ENCODE measurements around the gene SLC15A3. TPM values are rescaled to one million over a fixed set of nuclear protein-coding genes. Genes with fewer than 3 reads are reported as not detected.
"Not testable (repeated sequence)": the region's sequence is repeated elsewhere in the genome, so short reads cannot be mapped to it uniquely, and the experiment has no call there.

SLC15A3 gene
- total RNA-seq, 4 donors from 2014 or later = 4.0 to 11.5 (median 7.9) TPM

DNA sequence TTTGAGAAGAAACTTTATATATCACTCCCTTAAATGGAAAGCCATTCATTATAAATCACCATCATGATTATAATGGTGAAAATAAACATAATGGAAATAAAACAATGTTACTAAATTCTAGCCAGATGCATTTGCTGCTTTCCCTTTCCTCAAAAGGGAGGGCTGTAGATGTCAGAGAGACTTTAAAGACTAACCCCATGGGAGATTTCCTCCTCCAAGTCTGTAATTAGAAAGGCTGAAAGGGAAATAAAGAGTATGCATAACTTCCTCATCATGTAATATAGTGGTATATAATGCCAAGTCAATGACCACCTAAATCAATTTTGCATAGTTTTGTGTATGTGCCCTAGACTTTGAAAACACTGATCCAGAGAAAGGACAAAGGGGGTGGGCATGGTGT lies 25.9 kb upstream of the SLC15A3 start:
- Histone ChIP-seq H3K27me3 (no peaks in the 10 kb centered on the region), H3K9me3 (no peaks in the 10 kb centered on the region), H3K4me1 (peaks cover 0 to 39% (median 14%) of the 10 kb centered on the region in 3 donors), H3K36me3 (no peaks in the 10 kb centered on the region), H3K4me3 (no peak overlapping the region), H3K27ac (peak overlapping the region in 1 of 4 donors; percentile 21)
- TF ChIP-seq, protein P1, sequence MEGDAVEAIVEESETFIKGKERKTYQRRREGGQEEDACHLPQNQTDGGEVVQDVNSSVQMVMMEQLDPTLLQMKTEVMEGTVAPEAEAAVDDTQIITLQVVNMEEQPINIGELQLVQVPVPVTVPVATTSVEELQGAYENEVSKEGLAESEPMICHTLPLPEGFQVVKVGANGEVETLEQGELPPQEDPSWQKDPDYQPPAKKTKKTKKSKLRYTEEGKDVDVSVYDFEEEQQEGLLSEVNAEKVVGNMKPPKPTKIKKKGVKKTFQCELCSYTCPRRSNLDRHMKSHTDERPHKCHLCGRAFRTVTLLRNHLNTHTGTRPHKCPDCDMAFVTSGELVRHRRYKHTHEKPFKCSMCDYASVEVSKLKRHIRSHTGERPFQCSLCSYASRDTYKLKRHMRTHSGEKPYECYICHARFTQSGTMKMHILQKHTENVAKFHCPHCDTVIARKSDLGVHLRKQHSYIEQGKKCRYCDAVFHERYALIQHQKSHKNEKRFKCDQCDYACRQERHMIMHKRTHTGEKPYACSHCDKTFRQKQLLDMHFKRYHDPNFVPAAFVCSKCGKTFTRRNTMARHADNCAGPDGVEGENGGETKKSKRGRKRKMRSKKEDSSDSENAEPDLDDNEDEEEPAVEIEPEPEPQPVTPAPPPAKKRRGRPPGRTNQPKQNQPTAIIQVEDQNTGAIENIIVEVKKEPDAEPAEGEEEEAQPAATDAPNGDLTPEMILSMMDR (IDR thresholded peaks at IDR 0.05) = no peak
- TF ChIP-seq POLR2A (IDR thresholded peaks at IDR 0.05) = no peak
- intact Hi-C loops (cut with DNase I) = no loop called here
- DNase-seq = no peak

GRCh38 chr11:60977224-60977623 lies 25.2 kb upstream of the SLC15A3 start:
- no peak for DNase-seq
- 85 to 86% methylated on average over 4 of the region's 4 CpGs for WGBS, 2 donors
- H3K9me3 ChIP-seq = no peaks in the 10 kb centered on the region
- H3K27me3 ChIP-seq = no peaks in the 10 kb centered on the region
- no peak overlapping the region for H3K27ac ChIP-seq
- H3K4me1 ChIP-seq = peaks cover 0 to 39% (median 14%) of the 10 kb centered on the region in 3 donors
- no peak overlapping the region for H3K4me3 ChIP-seq
- no peak for TF ChIP-seq POLR2A (IDR thresholded peaks at IDR 0.05)
- TF ChIP-seq, protein P1 (IDR thresholded peaks at IDR 0.05) = no peak
- no peaks in the 10 kb centered on the region for H3K36me3 ChIP-seq
- intact Hi-C loops (cut with DNase I) = no loop called here

- H3K27ac ChIP-seq = no peak overlapping the region
- DNase-seq = no peak
- H3K27me3 ChIP-seq = no peaks in the 10 kb centered on the region
- no peaks in the 10 kb centered on the region for H3K36me3 ChIP-seq
- peaks cover 0 to 44% (median 14%) of the 10 kb centered on the region in 3 donors for H3K4me1 ChIP-seq
- WGBS, 2 donors = 66 to 81% methylated on average over 6 of the region's 6 CpGs
- TF ChIP-seq, protein P1 (IDR thresholded peaks at IDR 0.05) = no peak
- no peak for TF ChIP-seq POLR2A (IDR thresholded peaks at IDR 0.05)
- intact Hi-C loops (cut with DNase I) = no loop called here
- no peaks in the 10 kb centered on the region for H3K9me3 ChIP-seq
- H3K4me3 ChIP-seq = no peak overlapping the region
Measured at GRCh38 chr11:60974726-60975125, 22.8 kb upstream of the SLC15A3 start.

DNA sequence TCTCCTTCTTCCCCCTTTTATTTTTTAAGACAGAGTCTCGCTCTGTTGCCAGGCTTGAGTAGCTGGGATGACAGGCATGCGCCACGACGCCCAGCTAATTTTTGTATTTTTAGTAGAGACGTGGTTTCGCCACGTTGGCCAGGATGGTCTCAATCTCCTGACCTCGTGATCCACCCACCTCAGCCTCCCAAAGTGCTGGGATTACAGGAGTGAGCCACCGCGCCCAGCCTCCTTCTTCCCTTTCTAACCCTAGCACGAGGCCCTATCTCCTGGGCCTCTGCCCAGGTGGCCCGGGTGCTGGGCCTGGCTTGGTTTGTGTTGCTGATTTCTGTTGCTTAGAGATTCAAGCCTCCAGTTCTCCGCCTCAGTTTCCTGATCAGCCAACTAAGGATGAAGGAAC lies 22.3 kb upstream of the SLC15A3 start:
- H3K27ac ChIP-seq = peak overlapping the region in 1 of 4 donors; percentile 36
- DNase-seq; H3K36me3 ChIP-seq; H3K9me3 ChIP-seq; H3K27me3 ChIP-seq; intact Hi-C loops (cut with DNase I): not testable (repeated sequence)
- H3K4me3 ChIP-seq = peak overlapping the region in 2 of 4 donors; percentile 29 to 31
- H3K4me1 ChIP-seq = peaks cover 0 to 40% (median 11%) of the 10 kb centered on the region in 3 donors
- 58 to 64% methylated on average over 10 of the region's 13 CpGs for WGBS, 2 donors

DNA sequence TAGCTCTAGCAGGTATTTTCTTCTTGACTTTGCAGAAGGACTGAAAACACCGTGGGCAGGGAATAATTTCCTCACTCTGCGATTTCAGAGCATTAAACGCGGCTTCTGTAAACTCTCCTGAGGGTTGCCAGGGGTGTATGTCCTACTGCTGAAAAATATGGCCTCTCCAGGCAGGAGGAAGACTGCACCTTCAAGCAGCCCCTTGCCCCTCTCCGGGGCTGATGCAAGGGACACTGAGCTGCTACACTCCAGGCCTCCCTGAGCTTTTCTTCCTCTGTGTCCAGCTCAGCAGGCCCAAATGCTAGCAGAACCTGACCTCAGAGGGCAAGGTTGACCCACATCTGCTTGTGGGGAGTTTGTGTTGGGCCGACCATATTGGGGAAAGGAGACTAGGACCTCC lies 21.7 kb upstream of the SLC15A3 start:
- Histone ChIP-seq H3K36me3 (no peaks in the 10 kb centered on the region), H3K4me3 (peak overlapping the region in 2 of 4 donors; percentile 31 to 51), H3K27ac (peak overlapping the region in 1 of 4 donors; percentile 36), H3K4me1 (peaks cover 0 to 33% (median 8%) of the 10 kb centered on the region in 3 donors), H3K9me3 (no peaks in the 10 kb centered on the region), H3K27me3 (no peaks in the 10 kb centered on the region)
- TF ChIP-seq, protein P1 (IDR thresholded peaks at IDR 0.05) = no peak
- TF ChIP-seq POLR2A (IDR thresholded peaks at IDR 0.05) = no peak
- intact Hi-C loops (cut with DNase I) = no loop called here
- DNase-seq = no peak
- WGBS, 2 donors = 67 to 84% methylated on average over 6 of the region's 6 CpGs

All from esophagus squamous epithelium (tissue), 5 donors.